Endothelial cell (in vitro differentiated cells): ENCODE data around the gene IDH3A. TPM values are rescaled to one million over a fixed set of nuclear protein-coding genes. Genes with fewer than 3 reads are reported as not detected.

Experiments used
- DNase-seq: peaks from one replicate; pipeline ENCODE4 v3.0.0; 2021; ENCODE audit warnings: low spot score
- H3K27ac Mint-ChIP-seq: one replicate; pipeline ENCODE4 v1.8.0; 2021; ENCODE audit warnings: mixed read lengths, inconsistent platforms; ENCODE audit not compliant: unreplicated experiment
- H3K27me3 Mint-ChIP-seq: one replicate; pipeline ENCODE4 v1.8.0; 2021; ENCODE audit warnings: mild to moderate bottlenecking, moderate library complexity, mixed read lengths, inconsistent platforms; ENCODE audit not compliant: unreplicated experiment
- H3K36me3 Mint-ChIP-seq: one replicate; pipeline ENCODE4 v1.8.0; 2021; ENCODE audit warnings: mild to moderate bottlenecking, low read depth, mixed read lengths, inconsistent platforms; ENCODE audit not compliant: unreplicated experiment
- H3K4me1 Mint-ChIP-seq: one replicate; pipeline ENCODE4 v1.8.0; 2021; ENCODE audit warnings: mild to moderate bottlenecking, mixed read lengths, inconsistent platforms; ENCODE audit not compliant: unreplicated experiment
- H3K4me3 Mint-ChIP-seq: one replicate; pipeline ENCODE4 v1.8.0; 2021; ENCODE audit warnings: mild to moderate bottlenecking, mixed read lengths, inconsistent platforms; ENCODE audit not compliant: unreplicated experiment
- H3K9me3 Mint-ChIP-seq: one replicate; pipeline ENCODE4 v1.8.0; 2021; ENCODE audit warnings: mixed read lengths, inconsistent platforms; ENCODE audit not compliant: unreplicated experiment
- long read RNA-seq: library from polyadenylated mRNA; unstranded; transcript quantifications from one replicate; pipeline ENCODE4 v2.0.0, GENCODE V29; 2020; ENCODE audit not compliant: unreplicated experiment
- total RNA-seq: library from RNA; stranded (reverse); fragmentation: NEBNext Ultra II Directional; extraction: Animal tissue kit (Norgen Biotek cat#: 25700); gene quantifications from one replicate; pipeline ENCODE4 v1.2.1, GENCODE V29; 2021; ENCODE audit not compliant: unreplicated experiment
- TF ChIP-seq, protein P1 (sequence below): fragments of 200-600 bp; sonication (generic); IDR thresholded peaks from one replicate; pipeline ENCODE4 v1.5.0; 2021; ENCODE audit warnings: antibody characterized with exemption; ENCODE audit not compliant: unreplicated experiment

Gene IDH3A
- 19.9 TPM for total RNA-seq
- long read RNA-seq, full-length matches to known transcripts = 5 of 6 reads
- long read RNA-seq, partial matches to known transcripts = 0 of 6 reads
- long read RNA-seq, other reads (novel, unspliced or antisense) = 1 of 6 reads

DNA sequence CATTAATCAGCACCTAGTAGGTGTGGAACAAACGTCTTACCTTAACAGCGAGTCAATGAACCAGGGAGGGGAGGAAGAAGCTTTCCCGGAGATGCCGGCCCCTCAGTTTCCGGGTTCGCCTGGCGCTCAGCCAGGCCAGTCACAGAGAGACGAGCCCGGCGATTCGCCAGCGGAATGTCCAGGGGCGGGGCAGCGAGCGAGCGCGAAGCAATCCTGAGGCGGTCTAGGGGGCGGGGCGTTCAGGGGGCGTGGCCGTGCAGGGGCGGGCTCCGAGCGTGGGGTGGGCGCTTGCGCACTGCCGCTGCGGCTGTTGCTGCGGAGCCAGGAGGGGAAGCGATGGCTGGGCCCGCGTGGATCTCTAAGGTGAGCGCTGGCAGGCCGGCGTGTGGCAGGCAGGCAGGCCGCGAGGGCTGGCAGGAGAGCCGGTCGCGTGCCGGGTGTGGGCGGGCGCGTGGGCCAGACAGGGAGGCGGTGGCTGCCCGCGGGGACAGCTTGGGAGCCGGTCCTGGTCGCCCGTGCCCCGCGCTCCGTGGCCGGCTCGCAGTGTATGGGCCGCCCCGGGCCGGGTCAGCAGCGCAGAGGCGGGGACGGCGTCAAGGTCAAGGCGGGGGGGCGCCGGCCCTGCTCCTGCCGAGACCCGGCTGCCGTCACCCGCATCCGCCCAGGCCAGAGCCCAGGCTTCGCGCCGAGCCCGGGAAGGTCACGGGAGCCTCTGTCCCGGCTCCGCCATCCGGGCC is at the start of gene IDH3A:
Gene IDH3A, plus strand, starts transcription at position 295 of the 737 bp plus-strand sequence. Its CDS starts 42 bp downstream, at position 337.
- TF ChIP-seq, protein P1, sequence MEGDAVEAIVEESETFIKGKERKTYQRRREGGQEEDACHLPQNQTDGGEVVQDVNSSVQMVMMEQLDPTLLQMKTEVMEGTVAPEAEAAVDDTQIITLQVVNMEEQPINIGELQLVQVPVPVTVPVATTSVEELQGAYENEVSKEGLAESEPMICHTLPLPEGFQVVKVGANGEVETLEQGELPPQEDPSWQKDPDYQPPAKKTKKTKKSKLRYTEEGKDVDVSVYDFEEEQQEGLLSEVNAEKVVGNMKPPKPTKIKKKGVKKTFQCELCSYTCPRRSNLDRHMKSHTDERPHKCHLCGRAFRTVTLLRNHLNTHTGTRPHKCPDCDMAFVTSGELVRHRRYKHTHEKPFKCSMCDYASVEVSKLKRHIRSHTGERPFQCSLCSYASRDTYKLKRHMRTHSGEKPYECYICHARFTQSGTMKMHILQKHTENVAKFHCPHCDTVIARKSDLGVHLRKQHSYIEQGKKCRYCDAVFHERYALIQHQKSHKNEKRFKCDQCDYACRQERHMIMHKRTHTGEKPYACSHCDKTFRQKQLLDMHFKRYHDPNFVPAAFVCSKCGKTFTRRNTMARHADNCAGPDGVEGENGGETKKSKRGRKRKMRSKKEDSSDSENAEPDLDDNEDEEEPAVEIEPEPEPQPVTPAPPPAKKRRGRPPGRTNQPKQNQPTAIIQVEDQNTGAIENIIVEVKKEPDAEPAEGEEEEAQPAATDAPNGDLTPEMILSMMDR = no peak
- Mint-ChIP-seq H3K4me1 (peaks cover 8% of the 10 kb centered on the region), H3K36me3 (peaks cover 3% of the 10 kb centered on the region), H3K9me3 (no peaks in the 10 kb centered on the region), H3K4me3 (peak within 1 kb of the TSS; percentile 93), H3K27me3 (peaks cover 8% of the 10 kb centered on the region), H3K27ac (peak within 1 kb of the TSS; percentile 88)
- DNase-seq = peak; percentile 100

DNA sequence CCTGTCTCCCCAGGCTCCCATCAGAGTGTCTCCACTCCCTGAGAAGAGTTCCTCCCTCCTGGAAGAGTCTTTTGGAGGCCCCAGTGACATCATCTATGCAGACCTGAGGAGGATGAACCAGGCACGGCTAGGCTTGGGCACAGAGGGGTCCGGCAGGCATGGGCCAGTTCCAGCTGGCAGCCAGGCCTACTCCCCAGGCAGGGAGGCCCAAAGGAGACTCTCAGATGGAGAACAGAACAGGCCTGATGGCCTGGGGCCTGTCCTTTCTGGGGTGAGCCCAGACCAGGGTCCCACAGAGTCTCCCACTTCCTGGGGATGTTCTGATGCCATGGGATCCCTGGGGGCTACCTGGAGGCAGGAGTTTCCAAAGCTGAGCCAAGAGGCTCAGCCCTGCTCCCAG is 48.3 kb upstream of the IDH3A start:
- H3K27ac Mint-ChIP-seq = no peak overlapping the region
- no peaks in the 10 kb centered on the region for H3K9me3 Mint-ChIP-seq
- H3K4me1 Mint-ChIP-seq = peaks cover 12% of the 10 kb centered on the region
- H3K4me3 Mint-ChIP-seq = no peak overlapping the region
- no peak for DNase-seq
- H3K36me3 Mint-ChIP-seq = no peaks in the 10 kb centered on the region
- TF ChIP-seq, protein P1 = no peak
- peaks cover 4% of the 10 kb centered on the region for H3K27me3 Mint-ChIP-seq

DNA sequence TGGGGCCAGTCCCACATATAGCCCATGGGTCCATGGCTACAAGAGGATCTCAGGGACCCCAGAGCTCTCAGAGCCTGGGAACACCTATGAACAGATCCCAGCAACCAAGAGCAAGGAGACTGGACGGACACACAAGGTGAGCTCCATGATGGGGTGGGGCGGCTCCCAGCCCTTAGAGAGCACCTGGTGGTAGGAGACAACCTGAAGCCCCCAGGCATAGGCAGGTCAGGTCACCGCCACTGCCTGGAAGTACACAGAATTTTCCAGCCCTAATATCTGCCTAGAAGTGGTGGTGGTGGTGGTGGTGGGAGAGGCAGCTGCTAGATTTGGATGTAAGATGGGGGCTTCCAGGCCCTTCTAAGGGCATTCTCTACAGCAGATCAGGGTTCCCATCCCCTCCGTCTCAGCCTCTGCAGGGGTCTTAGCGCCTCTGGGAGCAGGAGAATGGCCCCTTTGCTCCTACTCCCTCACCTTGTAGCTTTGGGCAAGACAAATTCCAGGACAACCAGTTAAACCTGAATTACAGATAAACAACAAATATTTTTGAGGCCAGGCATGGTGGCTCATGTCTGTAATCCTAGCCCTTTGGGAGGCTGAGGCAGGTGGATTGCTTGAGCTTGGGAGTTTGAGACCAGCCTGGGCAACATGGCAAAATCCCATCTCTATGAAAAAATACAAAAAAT is 47.6 kb upstream of the IDH3A start:
- Mint-ChIP-seq H3K4me3 (no peak overlapping the region), H3K9me3 (no peaks in the 10 kb centered on the region), H3K4me1 (peaks cover 14% of the 10 kb centered on the region), H3K36me3 (no peaks in the 10 kb centered on the region), H3K27ac (no peak overlapping the region), H3K27me3 (peaks cover 4% of the 10 kb centered on the region)
- TF ChIP-seq, protein P1 = no peak
- no peak for DNase-seq

DNA sequence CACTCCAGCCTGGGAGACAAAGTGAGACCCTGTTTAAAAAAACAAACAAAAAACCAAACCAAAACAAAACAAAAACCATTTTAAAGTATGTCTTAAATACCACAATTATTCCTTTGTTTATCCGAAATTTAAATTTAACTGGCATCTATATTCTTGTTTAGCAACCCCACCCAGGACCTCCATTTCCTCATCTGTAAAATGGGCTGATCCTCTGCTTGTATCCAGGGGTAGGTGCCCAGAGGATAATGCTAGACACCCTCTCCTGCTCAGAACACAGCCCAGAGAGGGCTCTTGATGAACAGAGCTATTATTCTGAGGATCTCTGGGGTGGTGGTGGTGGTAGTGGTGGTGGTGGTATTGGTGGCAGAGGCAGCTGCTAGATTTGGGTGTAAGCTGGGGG is 47.0 kb upstream of the IDH3A start:
- H3K36me3 Mint-ChIP-seq = no peaks in the 10 kb centered on the region
- H3K4me3 Mint-ChIP-seq = no peak overlapping the region
- peaks cover 4% of the 10 kb centered on the region for H3K27me3 Mint-ChIP-seq
- H3K9me3 Mint-ChIP-seq = no peaks in the 10 kb centered on the region
- no peak for DNase-seq
- no peak overlapping the region for H3K27ac Mint-ChIP-seq
- TF ChIP-seq, protein P1 = no peak
- peaks cover 14% of the 10 kb centered on the region for H3K4me1 Mint-ChIP-seq

DNA sequence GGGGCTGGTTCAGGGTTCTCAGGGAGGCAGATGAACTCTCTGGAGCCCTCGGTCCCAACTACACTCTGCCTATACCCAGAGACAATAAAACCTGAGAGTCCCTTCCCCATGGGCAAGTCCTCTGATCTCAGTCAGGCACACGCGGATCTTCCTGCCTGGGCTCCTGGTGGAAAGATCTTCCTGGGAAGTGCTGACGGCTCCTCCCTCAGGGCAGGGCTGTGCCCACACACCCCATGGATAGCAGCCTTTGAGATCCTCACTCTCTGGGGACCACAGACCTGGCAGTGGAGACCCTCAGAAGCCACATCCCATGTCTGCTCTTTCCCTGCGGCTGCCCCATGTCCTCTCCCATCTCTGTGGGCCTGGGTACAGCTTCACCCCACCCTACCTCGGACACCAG is 46.4 kb upstream of the IDH3A start:
- Mint-ChIP-seq H3K27ac (no peak overlapping the region), H3K36me3 (no peaks in the 10 kb centered on the region), H3K9me3 (no peaks in the 10 kb centered on the region)

More for the DNA sequence above, 46.4 kb upstream of the IDH3A start:
- no peak for DNase-seq
- TF ChIP-seq, protein P1 = no peak
- H3K27me3 Mint-ChIP-seq = peaks cover 4% of the 10 kb centered on the region
- H3K4me3 Mint-ChIP-seq = no peak overlapping the region
- H3K4me1 Mint-ChIP-seq = peaks cover 14% of the 10 kb centered on the region
